HEK293T (cell line): ENCODE measurements around the gene ATG2A.

Experiments used
- CTCF ChIA-PET: fragments of 350-600 bp; formaldehyde crosslinking; extraction: SDS; loops from one replicate; lab custom pipeline; 2021; ENCODE audit warnings: antibody characterized with exemption, inconsistent platforms; lab: Yijun Ruan, JAX
- POLR2A ChIA-PET: fragments of 350-600 bp; formaldehyde crosslinking; extraction: SDS; loops from one replicate; lab custom pipeline; 2020; ENCODE audit warnings: antibody characterized with exemption, inconsistent platforms; lab: Yijun Ruan, JAX
- DNase-seq: peaks from one replicate; pipeline ENCODE4 v3.0.0; 2012; ENCODE audit warnings: mixed read lengths; ENCODE audit errors: extremely low spot score
- ARNT ChIP-seq: fragments of 450-650 bp; IDR thresholded peaks from 2 replicates; pipeline ENCODE4 v1.6.1; 2017; ENCODE audit warnings: mild to moderate bottlenecking
- BHLHE40 ChIP-seq: fragments of 450-650 bp; IDR thresholded peaks from 2 replicates; pipeline ENCODE4 v1.6.1; 2016; ENCODE audit warnings: mild to moderate bottlenecking, moderate library complexity, borderline replicate concordance
- CTBP1 ChIP-seq: fragments of 450-650 bp; IDR thresholded peaks from 2 replicates; pipeline ENCODE4 v1.6.1; 2016; ENCODE audit warnings: borderline replicate concordance
- ELF4 ChIP-seq: fragments of 450-650 bp; IDR thresholded peaks from 2 replicates; pipeline ENCODE4 v1.6.1; 2017; ENCODE audit warnings: antibody characterized with exemption
- FOXA1 ChIP-seq: fragments of 450-650 bp; IDR thresholded peaks from 2 replicates; pipeline ENCODE4 v1.6.1; 2016; ENCODE audit warnings: mild to moderate bottlenecking
- FOXK2 ChIP-seq: fragments of 450-650 bp; IDR thresholded peaks from 2 replicates; pipeline ENCODE4 v1.6.1; 2016; ENCODE audit warnings: mild to moderate bottlenecking
- FOXM1 ChIP-seq: fragments of 450-650 bp; IDR thresholded peaks from 2 replicates; pipeline ENCODE4 v1.6.1; 2017; ENCODE audit warnings: mild to moderate bottlenecking, borderline replicate concordance
- HDGF ChIP-seq: fragments of 450-650 bp; IDR thresholded peaks from 2 replicates; pipeline ENCODE4 v1.6.1; 2017; ENCODE audit warnings: antibody characterized with exemption, borderline replicate concordance
- L3MBTL2 ChIP-seq: fragments of 450-650 bp; conservative IDR thresholded peaks from 2 replicates; pipeline ENCODE4 v1.6.1; 2016; ENCODE audit warnings: mild to moderate bottlenecking
- LEF1 ChIP-seq: fragments of 450-650 bp; IDR thresholded peaks from 2 replicates; pipeline ENCODE4 v1.6.1; 2017; ENCODE audit warnings: mild to moderate bottlenecking, borderline replicate concordance
- NFRKB ChIP-seq: fragments of 450-650 bp; IDR thresholded peaks from 2 replicates; pipeline ENCODE4 v1.6.1; 2016; ENCODE audit warnings: mild to moderate bottlenecking, moderate library complexity
- PKNOX1 ChIP-seq: fragments of 450-650 bp; IDR thresholded peaks from 2 replicates; pipeline ENCODE4 v1.6.1; 2016
- SP1 ChIP-seq: fragments of 450-650 bp; IDR thresholded peaks from 2 replicates; pipeline ENCODE4 v1.6.1; 2017
- SUZ12 ChIP-seq: fragments of 450-650 bp; IDR thresholded peaks from 2 replicates; pipeline ENCODE4 v1.6.1; 2016; ENCODE audit warnings: mild to moderate bottlenecking
- TARDBP ChIP-seq: fragments of 450-650 bp; IDR thresholded peaks from 2 replicates; pipeline ENCODE4 v1.6.1; 2016
- ZNF384 ChIP-seq: fragments of 450-650 bp; IDR thresholded peaks from 2 replicates; pipeline ENCODE4 v1.6.1; 2016

ATG2A gene

GRCh38 chr11:64916775-64917662 lies at the start of gene ATG2A:
Gene ATG2A (minus strand): TSS chr11:64917209. CDS start chr11:64917135, 74 bp downstream.
- DNase-seq: peak; percentile 97
- ChIA-PET CTCF (interaction anchor here (1.2 to 1.4 kb wide), 2 partner anchors 26 to 80 kb away, joined by 3 read pairs; partner anchors contain the start of gene BATF2), POLR2A (interaction anchor here (0.6 to 0.7 kb wide), 2 partner anchors 19 to 96 kb away, joined by 3 to 5 read pairs; partner anchors contain the start of gene GPHA2)
- TF ChIP-seq PKNOX1: peak; percentile 96
- TF ChIP-seq SP1: no peak

GRCh38 chr11:64963072-64963631 lies 46.1 kb upstream of the ATG2A start:
- TF ChIP-seq FOXM1 (no peak), TARDBP (no peak), HDGF (no peak), ELF4 (no peak), ZNF384 (no peak), SP1 (no peak), LEF1 (no peak), PKNOX1 (no peak), SUZ12 (no peak), ARNT (no peak), CTBP1 (no peak), FOXK2 (no peak), L3MBTL2 (no peak), FOXA1 (no peak), BHLHE40 (no peak), NFRKB (no peak)
- CTCF ChIA-PET: no interaction called here

GRCh38 chr11:64960719-64961118 lies 43.7 kb upstream of the ATG2A start:
- ChIA-PET POLR2A (no interaction called here), CTCF (no interaction called here)
- TF ChIP-seq TARDBP (no peak), ZNF384 (no peak), SP1 (no peak), LEF1 (no peak), ARNT (no peak), BHLHE40 (no peak), ELF4 (no peak), FOXK2 (no peak), FOXM1 (no peak), FOXA1 (no peak), CTBP1 (no peak), L3MBTL2 (no peak), PKNOX1 (no peak), HDGF (no peak), NFRKB (no peak)
- DNase-seq: no peak

More at GRCh38 chr11:64963072-64963631, 46.1 kb upstream of the ATG2A start:
- POLR2A ChIA-PET: interaction anchor here (0.9 kb wide), 1 partner anchor 9 kb away, joined by 3 read pairs; no protein-coding TSS in a partner anchor
- DNase-seq: no peak

GRCh38 chr11:64959498-64959897 lies 42.5 kb upstream of the ATG2A start:
- ChIA-PET POLR2A (no interaction called here), CTCF (no interaction called here)
- no peak for DNase-seq
- no peak for TF ChIP-seq FOXM1
- TF ChIP-seq FOXK2: no peak
- no peak for TF ChIP-seq SUZ12
- no peak for TF ChIP-seq ARNT
- no peak for TF ChIP-seq L3MBTL2
- TF ChIP-seq TARDBP: no peak
- TF ChIP-seq PKNOX1: no peak
- no peak for TF ChIP-seq BHLHE40
- TF ChIP-seq NFRKB: no peak
- TF ChIP-seq SP1: no peak
- no peak for TF ChIP-seq HDGF
- no peak for TF ChIP-seq CTBP1
- no peak for TF ChIP-seq ELF4
- TF ChIP-seq LEF1: no peak
- TF ChIP-seq ZNF384: no peak
- TF ChIP-seq FOXA1: no peak

GRCh38 chr11:64954201-64954600 lies 37.2 kb upstream of the ATG2A start:
- POLR2A ChIA-PET: interaction anchor here (0.6 kb wide), 1 partner anchor 9 kb away, joined by 3 read pairs; no protein-coding TSS in a partner anchor
- DNase-seq: no peak
- no peak for TF ChIP-seq SUZ12
- TF ChIP-seq PKNOX1: no peak
- TF ChIP-seq ZNF384: no peak
- TF ChIP-seq CTBP1: no peak
- no peak for TF ChIP-seq LEF1
- no peak for TF ChIP-seq ARNT
- TF ChIP-seq FOXK2: no peak
- TF ChIP-seq TARDBP: no peak
- no peak for TF ChIP-seq FOXA1
- CTCF ChIA-PET: no interaction called here
